ENCODE measurements around the gene P4HA2. TPM values are rescaled to one million over a fixed set of nuclear protein-coding genes. Genes with fewer than 3 reads are reported as not detected.

The P4HA2 gene
- total and polyA plus RNA-seq, 8 donors, result 22.5 to 81.9 (median 34.1) TPM

GRCh38 chr5:132203464-132203818 lies 24.2 kb downstream of the P4HA2 start:
- no peaks in the 10 kb centered on the region for H3K9me3 ChIP-seq
- no peak overlapping the region for H3K27ac ChIP-seq
- ATAC-seq (no peak), DNase-seq (no peak)
- intact Hi-C loops (cut with DNase I), result no loop called here
- peaks cover 0 to 39% of the 10 kb centered on the region in 2 donors for H3K36me3 ChIP-seq
- no peaks in the 10 kb centered on the region for H3K27me3 ChIP-seq
- no peak overlapping the region for H3K4me3 ChIP-seq
- no peaks in the 10 kb centered on the region for H3K4me1 ChIP-seq
- TF ChIP-seq CTCF (IDR thresholded peaks at IDR 0.05), result no peak

DNA sequence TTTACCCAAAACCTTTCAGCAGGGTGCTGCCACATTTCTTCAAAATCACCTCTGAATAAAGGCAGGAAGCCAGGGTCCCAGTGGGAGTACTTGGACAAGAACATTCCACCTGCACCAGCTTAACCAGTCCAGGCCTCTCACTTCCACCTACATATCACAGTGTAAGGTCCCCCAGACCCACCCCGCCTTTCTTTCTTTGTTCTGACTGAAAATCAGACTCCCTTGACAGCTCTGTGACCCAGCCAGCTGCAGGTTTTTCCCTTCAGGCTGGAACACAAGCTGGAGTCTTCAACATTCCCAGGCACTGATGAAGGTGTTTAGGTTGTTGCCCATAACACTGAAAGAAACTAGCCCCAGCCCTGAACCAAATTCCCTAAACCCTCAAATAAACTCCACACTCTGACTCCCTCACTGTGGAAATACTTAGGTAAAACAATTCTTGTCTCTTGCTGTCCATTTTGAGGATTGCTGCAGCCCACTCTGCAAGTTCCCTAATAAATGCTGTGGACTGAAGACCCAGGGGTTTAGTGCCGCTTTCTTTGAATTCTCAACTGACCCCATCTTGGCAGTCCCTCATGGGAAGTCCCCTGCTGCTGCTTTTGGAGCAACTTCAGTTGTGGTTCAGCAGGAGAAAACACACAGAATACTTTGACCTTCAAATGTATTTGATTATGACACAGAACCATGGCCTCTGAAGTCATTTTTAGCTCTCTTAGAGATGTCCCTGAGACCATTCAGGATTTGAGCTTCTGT lies 24.8 kb downstream of the P4HA2 start:
- H3K4me1 ChIP-seq, result no peaks in the 10 kb centered on the region
- intact Hi-C loops (cut with DNase I), result no loop called here
- H3K9me3 ChIP-seq, result no peaks in the 10 kb centered on the region
- no peak overlapping the region for H3K27ac ChIP-seq
- no peaks in the 10 kb centered on the region for H3K27me3 ChIP-seq
- H3K4me3 ChIP-seq, result no peak overlapping the region
- ATAC-seq (no peak), DNase-seq (no peak)
- peaks cover 0 to 42% of the 10 kb centered on the region in 2 donors for H3K36me3 ChIP-seq
- no peak for TF ChIP-seq CTCF (IDR thresholded peaks at IDR 0.05)

- no peaks in the 10 kb centered on the region for H3K4me1 ChIP-seq
- intact Hi-C loops (cut with DNase I), result no loop called here
- ATAC-seq (no peak), DNase-seq (no peak)
- H3K9me3 ChIP-seq, result no peaks in the 10 kb centered on the region
- H3K27me3 ChIP-seq, result no peaks in the 10 kb centered on the region
- no peak overlapping the region for H3K27ac ChIP-seq
- no peak for TF ChIP-seq CTCF (IDR thresholded peaks at IDR 0.05)
- H3K36me3 ChIP-seq, result peaks cover 0 to 49% of the 10 kb centered on the region in 2 donors
- H3K4me3 ChIP-seq, result no peak overlapping the region
Observed at GRCh38 chr5:132199116-132199680, 28.5 kb downstream of the P4HA2 start.

GRCh38 chr5:132198571-132198970 lies 29.1 kb downstream of the P4HA2 start:
- ATAC-seq (no peak), DNase-seq (no peak)
- Histone ChIP-seq H3K36me3 (peaks cover 0 to 47% of the 10 kb centered on the region in 2 donors), H3K9me3 (no peaks in the 10 kb centered on the region), H3K4me1 (no peaks in the 10 kb centered on the region), H3K27me3 (no peaks in the 10 kb centered on the region), H3K4me3 (no peak overlapping the region), H3K27ac (no peak overlapping the region)
- intact Hi-C loops (cut with DNase I), result no loop called here
- TF ChIP-seq CTCF (IDR thresholded peaks at IDR 0.05), result no peak

GRCh38 chr5:132195727-132196126 lies 31.9 kb downstream of the P4HA2 start:
- Histone ChIP-seq H3K9me3 (no peaks in the 10 kb centered on the region), H3K27me3 (no peaks in the 10 kb centered on the region), H3K36me3 (peaks cover 0 to 55% of the 10 kb centered on the region in 2 donors), H3K4me3 (no peak overlapping the region), H3K27ac (no peak overlapping the region), H3K4me1 (no peaks in the 10 kb centered on the region)
- no peak for TF ChIP-seq CTCF (IDR thresholded peaks at IDR 0.05)
- ATAC-seq (no peak), DNase-seq (no peak)
- intact Hi-C loops (cut with DNase I), result no loop called here
